DOHH2 (cell line): ENCODE results near the gene ADAMTS13.

ENCODE experiments used
- H3F3A ChIP-seq: fragments of 200-600 bp; sonication (generic), shearing (Covaris generic); 2 replicates; pipeline ENCODE4 v1.6.0; 2016; ENCODE audit warnings: antibody characterized with exemption, mild to moderate bottlenecking; ENCODE audit not compliant: control insufficient read depth, insufficient read depth
- H3K27ac ChIP-seq: fragments of 200-600 bp; sonication (generic); 2 replicates; pipeline ENCODE4 v1.5.1; 2014; ENCODE audit warnings: low read depth, mild to moderate bottlenecking, low read length, moderate library complexity
- H3K27me3 ChIP-seq: fragments of 200-600 bp; sonication (generic); 2 replicates; pipeline ENCODE4 v1.6.1; 2014; ENCODE audit warnings: mild to moderate bottlenecking, low read length, mixed read lengths; ENCODE audit not compliant: control insufficient read depth
- H3K36me3 ChIP-seq: fragments of 200-600 bp; sonication (generic); 2 replicates; pipeline ENCODE4 v1.6.1; 2014; ENCODE audit warnings: mild to moderate bottlenecking, low read length, moderate library complexity, mixed read lengths; ENCODE audit not compliant: control insufficient read depth
- H3K4me1 ChIP-seq: fragments of 200-600 bp; sonication (generic); 2 replicates; pipeline ENCODE4 v1.6.1; 2014; ENCODE audit warnings: mild to moderate bottlenecking, low read length, mixed read lengths; ENCODE audit not compliant: control insufficient read depth
- H3K4me2 ChIP-seq: fragments of 200-600 bp; sonication (generic); 2 replicates; pipeline ENCODE4 v1.6.0; 2014; ENCODE audit warnings: mild to moderate bottlenecking, low read length, moderate library complexity
- H3K4me3 ChIP-seq: fragments of 200-600 bp; sonication (generic); 2 replicates; pipeline ENCODE4 v1.5.1; 2014; ENCODE audit warnings: mild to moderate bottlenecking, low read length, mixed read lengths
- H3K79me2 ChIP-seq: fragments of 200-600 bp; sonication (generic); 2 replicates; pipeline ENCODE4 v1.6.1; 2014; ENCODE audit warnings: mild to moderate bottlenecking, low read length, mixed read lengths; ENCODE audit not compliant: control insufficient read depth
- H3K9me2 ChIP-seq: fragments of 200-600 bp; sonication (generic); replicated peaks from 2 replicates; pipeline ENCODE4 v1.6.1; 2014; ENCODE audit warnings: mild to moderate bottlenecking, low read length, mixed read lengths; ENCODE audit not compliant: control insufficient read depth
- H3K9me3 ChIP-seq: fragments of 200-600 bp; sonication (generic); 2 replicates; pipeline ENCODE4 v1.6.1; 2014; ENCODE audit warnings: antibody characterized with exemption, low read length, mixed read lengths; ENCODE audit not compliant: control insufficient read depth, insufficient read depth
- H4K20me1 ChIP-seq: fragments of 200-600 bp; sonication (generic); 2 replicates; pipeline ENCODE4 v1.6.0; 2014; ENCODE audit warnings: low read depth, mild to moderate bottlenecking, antibody characterized with exemption, low read length, moderate library complexity; ENCODE audit not compliant: control insufficient read depth, insufficient read depth
- CTCF ChIP-seq: fragments of 200-600 bp; sonication (generic); IDR thresholded peaks from one replicate; pipeline ENCODE4 v1.5.1; 2014; ENCODE audit warnings: antibody characterized with exemption, mild to moderate bottlenecking, low read depth, low read length; ENCODE audit not compliant: poor library complexity, severe bottlenecking
- EZH2phosphoT487 ChIP-seq: fragments of 200-600 bp; sonication (generic); IDR thresholded peaks from 2 replicates; pipeline ENCODE4 v1.6.1; 2017; ENCODE audit warnings: borderline replicate concordance, mild to moderate bottlenecking, antibody characterized with exemption, low read length, moderate library complexity, mixed read lengths

The ADAMTS13 gene

GRCh38 chr9:133433351-133433843, 11.2 kb downstream of the ADAMTS13 start:
- no peak for TF ChIP-seq EZH2phosphoT487
- TF ChIP-seq CTCF: peak; percentile 17
- H3K27ac ChIP-seq: no peak overlapping the region
- no peak overlapping the region for H3K4me2 ChIP-seq
- no peaks in the 10 kb centered on the region for H3K36me3 ChIP-seq
- H3K4me3 ChIP-seq: no peak overlapping the region
- H3K9me2 ChIP-seq: no peaks in the 10 kb centered on the region
- H3K79me2 ChIP-seq: no peaks in the 10 kb centered on the region
- no peaks in the 10 kb centered on the region for H3F3A ChIP-seq
- no peaks in the 10 kb centered on the region for H4K20me1 ChIP-seq
- H3K9me3 ChIP-seq: no peaks in the 10 kb centered on the region
- H3K4me1 ChIP-seq: 0 out of 2 replicates have a peak, but pooled peaks cover 2% of the 10 kb centered on the region
- peaks cover 5% of the 10 kb centered on the region; the same call in 1 of the 2 replicates for H3K27me3 ChIP-seq

GRCh38 chr9:133436681-133437080, 14.5 kb downstream of the ADAMTS13 start:
- no peaks in the 10 kb centered on the region for H4K20me1 ChIP-seq
- no peak overlapping the region for H3K4me2 ChIP-seq
- no peaks in the 10 kb centered on the region for H3K36me3 ChIP-seq
- no peaks in the 10 kb centered on the region for H3F3A ChIP-seq
- no peaks in the 10 kb centered on the region for H3K9me3 ChIP-seq
- no peaks in the 10 kb centered on the region for H3K79me2 ChIP-seq
- TF ChIP-seq EZH2phosphoT487 (no peak), CTCF (no peak)
- H3K27ac ChIP-seq: no peak overlapping the region
- no peaks in the 10 kb centered on the region; the same call in 1 of the 2 replicates for H3K27me3 ChIP-seq
- no peak overlapping the region for H3K4me3 ChIP-seq
- no peaks in the 10 kb centered on the region for H3K9me2 ChIP-seq
- peaks cover 15% of the 10 kb centered on the region for H3K4me1 ChIP-seq

- Histone ChIP-seq H3K4me1 (peaks cover 17% of the 10 kb centered on the region), H3K4me3 (no peak overlapping the region), H3K36me3 (no peaks in the 10 kb centered on the region), H3K27me3 (no peaks in the 10 kb centered on the region; the same call in 1 of the 2 replicates), H3K9me3 (no peaks in the 10 kb centered on the region), H3F3A (no peaks in the 10 kb centered on the region), H3K9me2 (no peaks in the 10 kb centered on the region), H3K27ac (no peak overlapping the region), H4K20me1 (no peaks in the 10 kb centered on the region), H3K4me2 (no peak overlapping the region), H3K79me2 (no peaks in the 10 kb centered on the region)
- TF ChIP-seq EZH2phosphoT487 (no peak), CTCF (peak; percentile 52)
Observed at GRCh38 chr9:133437753-133438531, 15.8 kb downstream of the ADAMTS13 start.
